Uterus (tissue), 2 donors: ENCODE data around the gene MCTP1.

Experiments
- CTCF ChIP-seq, 4 experiments: fragments of 200-600 bp in 2 of 4; fragments of 450-650 bp in 2 of 4; sonication (generic) in 2 of 4; IDR thresholded peaks; one replicate each; pipeline ENCODE4 v1.5.1; 2016 to 2019; ENCODE audit warnings: antibody characterized with exemption in 4 of 4, mild to moderate bottlenecking in 2 of 4, moderate library complexity in 1 of 4
- POLR2A ChIP-seq, 2 donors: fragments of 450-650 bp; IDR thresholded peaks; one replicate each; pipeline ENCODE4 v1.6.1; 2016; ENCODE audit warnings: antibody characterized with exemption in 2 of 2, mild to moderate bottlenecking in 1 of 2, moderate library complexity in 1 of 2

GRCh38 chr5:94888674-94889073 is 396.2 kb downstream of the MCTP1 start:
- TF ChIP-seq POLR2A (IDR thresholded peaks at IDR 0.05): no peak
- no peak for TF ChIP-seq CTCF (IDR thresholded peaks at IDR 0.05)
